DOHH2 (cell line): ENCODE data around the gene PEDS1.

Experiments used
- H3F3A ChIP-seq: fragments of 200-600 bp; sonication (generic), shearing (Covaris generic); 2 replicates; pipeline ENCODE4 v1.6.0; 2016; ENCODE audit warnings: antibody characterized with exemption, mild to moderate bottlenecking; ENCODE audit not compliant: control insufficient read depth, insufficient read depth
- H3K27ac ChIP-seq: fragments of 200-600 bp; sonication (generic); 2 replicates; pipeline ENCODE4 v1.5.1; 2014; ENCODE audit warnings: low read depth, mild to moderate bottlenecking, low read length, moderate library complexity
- H3K27me3 ChIP-seq: fragments of 200-600 bp; sonication (generic); 2 replicates; pipeline ENCODE4 v1.6.1; 2014; ENCODE audit warnings: mild to moderate bottlenecking, low read length, mixed read lengths; ENCODE audit not compliant: control insufficient read depth
- H3K36me3 ChIP-seq: fragments of 200-600 bp; sonication (generic); 2 replicates; pipeline ENCODE4 v1.6.1; 2014; ENCODE audit warnings: mild to moderate bottlenecking, low read length, moderate library complexity, mixed read lengths; ENCODE audit not compliant: control insufficient read depth
- H3K4me1 ChIP-seq: fragments of 200-600 bp; sonication (generic); 2 replicates; pipeline ENCODE4 v1.6.1; 2014; ENCODE audit warnings: mild to moderate bottlenecking, low read length, mixed read lengths; ENCODE audit not compliant: control insufficient read depth
- H3K4me2 ChIP-seq: fragments of 200-600 bp; sonication (generic); 2 replicates; pipeline ENCODE4 v1.6.0; 2014; ENCODE audit warnings: mild to moderate bottlenecking, low read length, moderate library complexity
- H3K4me3 ChIP-seq: fragments of 200-600 bp; sonication (generic); 2 replicates; pipeline ENCODE4 v1.5.1; 2014; ENCODE audit warnings: mild to moderate bottlenecking, low read length, mixed read lengths
- H3K79me2 ChIP-seq: fragments of 200-600 bp; sonication (generic); 2 replicates; pipeline ENCODE4 v1.6.1; 2014; ENCODE audit warnings: mild to moderate bottlenecking, low read length, mixed read lengths; ENCODE audit not compliant: control insufficient read depth
- H3K9me2 ChIP-seq: fragments of 200-600 bp; sonication (generic); replicated peaks from 2 replicates; pipeline ENCODE4 v1.6.1; 2014; ENCODE audit warnings: mild to moderate bottlenecking, low read length, mixed read lengths; ENCODE audit not compliant: control insufficient read depth
- H3K9me3 ChIP-seq: fragments of 200-600 bp; sonication (generic); 2 replicates; pipeline ENCODE4 v1.6.1; 2014; ENCODE audit warnings: antibody characterized with exemption, low read length, mixed read lengths; ENCODE audit not compliant: control insufficient read depth, insufficient read depth
- H4K20me1 ChIP-seq: fragments of 200-600 bp; sonication (generic); 2 replicates; pipeline ENCODE4 v1.6.0; 2014; ENCODE audit warnings: low read depth, mild to moderate bottlenecking, antibody characterized with exemption, low read length, moderate library complexity; ENCODE audit not compliant: control insufficient read depth, insufficient read depth
- EZH2phosphoT487 ChIP-seq: fragments of 200-600 bp; sonication (generic); IDR thresholded peaks from 2 replicates; pipeline ENCODE4 v1.6.1; 2017; ENCODE audit warnings: borderline replicate concordance, mild to moderate bottlenecking, antibody characterized with exemption, low read length, moderate library complexity, mixed read lengths
- TF ChIP-seq, protein P1 (sequence below): fragments of 200-600 bp; sonication (generic); IDR thresholded peaks from one replicate; pipeline ENCODE4 v1.5.1; 2014; ENCODE audit warnings: antibody characterized with exemption, mild to moderate bottlenecking, low read depth, low read length; ENCODE audit not compliant: poor library complexity, severe bottlenecking

The PEDS1 gene

DNA sequence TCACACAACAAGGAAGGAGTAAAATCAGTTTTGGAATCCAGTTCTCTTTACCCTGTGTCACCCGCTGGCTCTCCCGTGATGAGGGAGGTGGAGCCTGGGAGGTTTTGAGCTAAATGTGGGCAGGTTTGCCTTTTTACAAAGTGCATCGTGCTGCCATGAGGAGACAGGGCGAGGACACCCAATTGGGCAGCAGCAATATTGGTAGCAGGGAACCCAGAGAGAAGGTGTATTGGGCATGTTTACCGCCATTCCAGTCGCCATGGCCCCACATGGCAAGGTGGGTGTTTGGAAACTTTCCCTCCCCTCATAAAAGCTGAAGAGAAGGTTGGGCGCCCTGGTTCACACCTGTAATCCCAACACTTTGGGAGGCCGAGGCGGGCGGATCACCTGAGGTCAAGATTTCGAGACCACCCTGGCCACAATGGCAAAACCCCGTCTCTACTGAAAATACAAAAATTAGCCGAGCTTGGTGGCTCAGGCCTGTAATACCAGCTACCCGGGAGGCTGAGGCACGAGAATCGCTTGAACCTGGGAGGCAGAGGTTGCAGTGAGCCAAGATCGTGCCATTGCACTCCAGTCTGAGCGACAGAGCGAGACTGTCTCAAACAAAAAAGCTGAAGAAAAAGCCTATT, 37.0 kb downstream of the PEDS1 start:
- H3K36me3 ChIP-seq = peaks cover 8% of the 10 kb centered on the region
- no peaks in the 10 kb centered on the region for H3K9me2 ChIP-seq
- H3K27ac ChIP-seq = no peak overlapping the region
- H3K27me3 ChIP-seq = no peaks in the 10 kb centered on the region
- H3K4me3 ChIP-seq = peak overlapping the region; percentile 81
- H3F3A ChIP-seq = peaks cover 19% of the 10 kb centered on the region
- peak overlapping the region; percentile 97 for H3K4me2 ChIP-seq
- peaks cover 4% of the 10 kb centered on the region; the same call in 1 of the 2 replicates for H4K20me1 ChIP-seq
- no peaks in the 10 kb centered on the region for H3K9me3 ChIP-seq
- TF ChIP-seq EZH2phosphoT487 = no peak
- TF ChIP-seq, protein P1, sequence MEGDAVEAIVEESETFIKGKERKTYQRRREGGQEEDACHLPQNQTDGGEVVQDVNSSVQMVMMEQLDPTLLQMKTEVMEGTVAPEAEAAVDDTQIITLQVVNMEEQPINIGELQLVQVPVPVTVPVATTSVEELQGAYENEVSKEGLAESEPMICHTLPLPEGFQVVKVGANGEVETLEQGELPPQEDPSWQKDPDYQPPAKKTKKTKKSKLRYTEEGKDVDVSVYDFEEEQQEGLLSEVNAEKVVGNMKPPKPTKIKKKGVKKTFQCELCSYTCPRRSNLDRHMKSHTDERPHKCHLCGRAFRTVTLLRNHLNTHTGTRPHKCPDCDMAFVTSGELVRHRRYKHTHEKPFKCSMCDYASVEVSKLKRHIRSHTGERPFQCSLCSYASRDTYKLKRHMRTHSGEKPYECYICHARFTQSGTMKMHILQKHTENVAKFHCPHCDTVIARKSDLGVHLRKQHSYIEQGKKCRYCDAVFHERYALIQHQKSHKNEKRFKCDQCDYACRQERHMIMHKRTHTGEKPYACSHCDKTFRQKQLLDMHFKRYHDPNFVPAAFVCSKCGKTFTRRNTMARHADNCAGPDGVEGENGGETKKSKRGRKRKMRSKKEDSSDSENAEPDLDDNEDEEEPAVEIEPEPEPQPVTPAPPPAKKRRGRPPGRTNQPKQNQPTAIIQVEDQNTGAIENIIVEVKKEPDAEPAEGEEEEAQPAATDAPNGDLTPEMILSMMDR = no peak
- H3K4me1 ChIP-seq = peaks cover 63% of the 10 kb centered on the region
- H3K79me2 ChIP-seq = peaks cover 41% of the 10 kb centered on the region

DNA sequence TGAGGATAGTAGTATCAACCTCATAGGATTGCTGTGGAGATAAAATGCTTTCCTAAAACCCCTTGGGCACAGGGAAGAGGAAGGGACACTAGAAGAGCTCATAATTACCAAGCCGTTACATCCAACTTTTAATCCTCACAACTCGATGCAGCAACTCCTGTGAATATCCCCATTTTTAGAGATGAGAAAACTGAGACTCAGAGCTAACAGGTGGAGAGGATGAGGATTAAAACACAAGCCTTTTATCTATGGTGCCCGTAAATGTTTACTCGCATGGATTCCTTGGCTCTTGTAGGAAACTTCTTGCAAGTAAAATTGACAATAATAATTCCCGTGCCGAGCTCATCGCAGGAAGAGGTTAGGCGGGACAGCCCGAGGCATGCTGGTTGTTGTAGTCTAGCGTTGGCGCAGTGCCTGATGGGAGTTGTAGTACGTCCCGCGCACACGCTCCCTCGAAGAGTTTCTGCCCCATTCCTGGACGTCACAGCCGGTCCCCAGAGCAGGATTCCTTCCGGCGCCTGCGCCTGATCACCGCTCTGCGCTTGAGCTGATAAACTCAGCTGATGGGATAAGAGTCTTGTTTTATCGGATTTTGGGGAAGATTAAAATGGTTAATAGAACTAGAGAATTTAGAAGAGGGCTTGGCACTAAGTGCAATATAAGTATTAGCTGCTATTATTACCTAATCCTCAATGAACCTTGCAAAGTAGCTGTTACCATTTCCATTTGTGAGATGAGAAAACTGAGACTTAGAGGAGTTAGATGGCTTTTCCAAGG, 37.7 kb downstream of the PEDS1 start:
- H3K79me2 ChIP-seq = peaks cover 48% of the 10 kb centered on the region
- H3K4me1 ChIP-seq = peaks cover 70% of the 10 kb centered on the region
- H3K9me3 ChIP-seq = no peaks in the 10 kb centered on the region
- H3K4me3 ChIP-seq = peak overlapping the region; percentile 81
- H3K27ac ChIP-seq = peak overlapping the region; percentile 16; the same call in 1 of the 2 replicates
- H3K9me2 ChIP-seq = no peaks in the 10 kb centered on the region
- TF ChIP-seq, protein P1 = no peak
- TF ChIP-seq EZH2phosphoT487 = no peak
- peaks cover 9% of the 10 kb centered on the region for H4K20me1 ChIP-seq
- peaks cover 18% of the 10 kb centered on the region for H3F3A ChIP-seq
- H3K4me2 ChIP-seq = peak overlapping the region; percentile 97
- H3K27me3 ChIP-seq = no peaks in the 10 kb centered on the region
- H3K36me3 ChIP-seq = peaks cover 13% of the 10 kb centered on the region

DNA sequence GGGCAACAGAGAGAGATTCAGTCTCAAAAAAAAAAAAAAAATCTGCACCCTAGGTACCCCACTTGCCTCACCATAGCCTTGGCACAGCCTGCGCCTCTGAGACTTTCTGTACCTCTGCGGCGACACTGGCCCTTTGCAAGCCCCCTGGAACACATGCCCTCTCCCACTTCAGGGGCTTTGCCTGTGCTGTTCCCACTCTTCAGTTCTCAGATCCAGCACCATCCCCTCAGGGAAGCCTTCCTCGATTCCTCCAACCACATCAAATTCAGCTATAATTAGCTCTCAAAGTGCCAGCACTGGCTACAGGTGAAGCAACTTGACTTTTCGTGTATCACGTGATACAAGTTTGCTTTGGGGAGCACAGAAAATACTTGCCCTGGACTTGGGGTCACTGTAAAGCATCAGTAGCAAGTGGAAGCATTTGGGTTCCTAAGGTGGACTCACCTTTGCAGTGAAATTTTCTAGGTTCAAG, 38.4 kb downstream of the PEDS1 start:
- Histone ChIP-seq H3K4me2 (peak overlapping the region; percentile 97), H4K20me1 (peaks cover 15% of the 10 kb centered on the region), H3K27ac (0 out of 2 replicates have a peak overlapping the region, but pooled peaks have one; percentile 16), H3K79me2 (peaks cover 55% of the 10 kb centered on the region), H3K9me3 (no peaks in the 10 kb centered on the region), H3K27me3 (no peaks in the 10 kb centered on the region), H3K4me1 (peaks cover 71% of the 10 kb centered on the region), H3F3A (peaks cover 24% of the 10 kb centered on the region), H3K36me3 (peaks cover 17% of the 10 kb centered on the region), H3K9me2 (no peaks in the 10 kb centered on the region), H3K4me3 (peak overlapping the region; percentile 81)
- TF ChIP-seq, protein P1 = no peak
- no peak for TF ChIP-seq EZH2phosphoT487
